Left colon (tissue), 2 donors: ENCODE results near the gene MUC5B. TPM values are rescaled to one million over a fixed set of nuclear protein-coding genes. Genes with fewer than 3 reads are reported as not detected.

Source experiments
- ATAC-seq: fragments of 200-7000 bp; cut with Tn5 transposase; one replicate; pipeline ENCODE4 v1.9.1; 2020; ENCODE audit warnings: mild to moderate bottlenecking, moderate library complexity
- DNase-seq, 2 donors: peaks; one replicate each; pipeline ENCODE4 v3.0.0-alpha.2; 2020
- intact Hi-C, 2 donors: fragments of 100-400 bp; cut with DNase I in 1 of 2; cut with micrococcal nuclease in 1 of 2; formaldehyde crosslinking; loops; one replicate each; pipeline versions ENCODE4 v1.11.2 to v1.14.0; 2022; cut with DNase I, micrococcal nuclease
- total RNA-seq, 2 donors: library from RNA; stranded (reverse); fragmentation: NEBNext Ultra II Directional; extraction: Animal tissue kit (Norgen Biotek cat#: 25700); gene quantifications; one replicate each; pipeline ENCODE4 v1.2.1, GENCODE V29; 2021
- donor health status: DM: no; HTN: no; CAD: no.
- donor health status: DM: yes; HTN: yes; CAD: no.

The MUC5B gene
- total RNA-seq, 2 donors from 2014 or later, result 258 to 369 TPM

- no peak for ATAC-seq
- DNase-seq, result no peak
- intact Hi-C loops, result no loop called here
Observed at GRCh38 chr11:1267441-1268100, 44.7 kb downstream of the MUC5B start.

DNA sequence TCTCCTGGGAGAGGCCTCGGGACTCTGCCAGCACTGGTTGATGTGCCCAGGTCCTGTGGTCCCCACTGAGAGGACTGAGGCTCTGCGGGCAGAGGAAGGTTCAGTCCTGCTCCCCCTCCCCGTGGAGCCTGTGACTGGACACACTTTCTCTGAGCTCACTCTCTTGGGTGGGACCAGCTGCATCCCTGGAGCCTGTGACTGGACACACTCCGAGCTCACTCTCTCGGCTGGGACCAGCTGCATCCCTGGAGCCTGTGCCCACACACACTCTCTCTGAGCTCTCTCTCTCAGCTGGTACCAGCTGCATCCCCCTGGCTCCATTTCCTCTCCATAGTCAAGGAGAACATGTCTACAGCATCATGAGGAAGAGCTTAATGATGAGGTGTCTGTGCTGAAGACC lies 47.1 kb downstream of the MUC5B start:
- ATAC-seq, result peak; percentile 10
- intact Hi-C loops, result no loop called here
- DNase-seq, result no peak

DNA sequence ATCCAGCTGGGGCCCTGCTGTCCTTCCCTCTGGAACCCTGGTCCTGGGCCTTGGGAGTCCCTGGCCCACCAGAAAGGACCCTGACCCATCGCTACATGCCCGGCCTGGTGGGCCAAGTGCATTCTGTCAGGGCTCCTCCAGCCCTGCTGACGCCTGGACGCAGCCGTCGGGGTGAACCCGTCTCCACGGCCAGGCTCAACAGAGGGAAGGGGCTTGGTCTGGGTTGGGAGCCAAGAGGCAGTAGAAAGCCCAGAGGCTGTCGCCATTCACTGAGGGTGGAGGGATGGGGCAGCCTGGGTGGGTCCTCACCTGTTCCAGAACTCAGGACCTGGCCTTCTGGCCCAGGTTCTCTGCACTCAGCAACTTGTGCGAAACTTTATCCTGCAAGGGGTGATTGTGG lies 47.6 kb downstream of the MUC5B start:
- peak; percentile 30 for ATAC-seq
- no peak for DNase-seq
- intact Hi-C loops, result no loop called here

- intact Hi-C loops, result no loop called here
- ATAC-seq (no peak), DNase-seq (no peak)
Observed at GRCh38 chr11:1271002-1271401, 48.1 kb downstream of the MUC5B start.

- ATAC-seq (no peak), DNase-seq (no peak)
- intact Hi-C loops, result no loop called here
Observed at GRCh38 chr11:1271406-1271805, 48.5 kb downstream of the MUC5B start.

DNA sequence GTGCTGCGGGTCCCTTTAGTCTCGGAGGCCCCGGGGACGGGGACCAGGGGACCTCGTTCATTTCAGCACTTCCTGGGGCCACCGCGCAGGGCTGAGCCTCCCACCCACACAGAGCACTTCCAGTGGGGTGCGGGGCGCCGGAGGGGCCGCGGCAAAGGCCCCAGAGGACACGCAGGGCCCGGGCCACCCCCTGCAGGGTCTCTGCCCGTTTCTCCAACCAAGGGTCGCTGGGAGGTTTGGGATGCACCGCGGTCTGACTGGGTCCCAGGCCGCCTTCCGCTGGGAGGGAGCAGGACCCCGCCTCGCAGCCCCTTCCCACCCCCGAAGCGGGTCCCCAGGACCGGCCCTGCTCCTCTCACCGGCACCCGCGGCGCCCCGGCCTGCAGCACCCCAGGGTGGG lies 49.1 kb downstream of the MUC5B start:
- DNase-seq, result no peak
- intact Hi-C loops, result no loop called here
- ATAC-seq, result peak; percentile 11

GRCh38 chr11:1272531-1272930 lies 49.7 kb downstream of the MUC5B start:
- DNase-seq, result no peak
- intact Hi-C loops, result no loop called here
- no peak for ATAC-seq

- DNase-seq, result no peak
- intact Hi-C loops, result no loop called here
- no peak for ATAC-seq
Observed at GRCh38 chr11:1274501-1274900, 51.6 kb downstream of the MUC5B start.

DNA sequence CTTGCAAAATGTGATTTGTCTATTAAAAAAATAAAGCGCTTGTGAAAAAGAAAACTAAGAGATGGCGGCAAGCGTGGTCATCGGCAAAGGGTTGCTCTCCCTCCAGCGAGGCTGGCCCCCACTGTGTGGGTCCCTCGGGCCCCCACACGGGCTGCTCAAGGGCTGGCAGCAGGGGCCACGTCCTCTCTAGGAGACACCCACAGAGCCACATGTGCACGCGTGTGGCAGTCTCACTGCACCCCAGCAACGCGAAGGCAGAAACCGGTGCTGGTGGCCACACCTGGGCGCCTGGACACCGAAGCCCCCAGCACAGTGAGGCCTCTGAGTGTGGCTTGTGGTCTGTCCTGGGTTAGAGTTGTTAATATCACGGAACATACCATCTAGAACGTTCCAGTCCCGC lies 52.2 kb downstream of the MUC5B start:
- no peak for ATAC-seq
- intact Hi-C loops, result no loop called here
- no peak for DNase-seq

DNA sequence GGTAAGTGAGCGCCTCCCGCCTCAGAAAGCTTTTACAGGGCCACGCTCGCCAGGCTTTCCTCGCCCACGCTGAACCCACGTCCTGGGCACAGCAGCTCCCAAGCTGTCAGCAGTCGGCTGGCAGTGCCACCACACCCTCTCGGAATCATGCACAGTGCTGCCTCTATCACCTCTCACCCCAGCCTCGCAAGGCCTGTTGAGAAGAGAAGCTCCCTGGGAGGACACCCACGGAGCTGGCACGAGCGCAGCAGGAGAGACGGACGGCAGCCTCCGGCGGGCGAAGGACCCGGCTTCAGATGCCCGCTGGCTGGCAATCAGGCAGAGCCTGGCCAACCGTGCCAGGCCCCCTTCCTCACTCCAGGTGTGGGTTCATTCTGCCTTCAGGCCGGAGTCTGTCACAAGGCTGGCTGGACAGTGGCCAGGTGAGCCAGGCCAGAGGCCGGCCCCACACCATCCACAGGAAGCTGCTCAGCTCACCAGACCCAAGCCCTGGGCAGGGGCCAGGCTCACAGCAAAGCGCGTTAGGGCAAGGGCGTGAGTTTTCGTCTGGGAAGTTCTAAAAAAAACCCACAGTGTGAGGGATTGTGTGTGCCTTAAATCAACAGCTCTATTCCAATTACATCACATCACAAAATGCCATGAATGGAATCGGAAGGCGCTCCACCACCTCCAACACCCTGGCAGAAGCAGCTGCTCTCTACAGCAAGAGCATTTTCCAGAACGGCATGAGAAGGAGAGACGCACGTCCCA lies 53.4 kb downstream of the MUC5B start:
- ATAC-seq (no peak), DNase-seq (no peak)
- intact Hi-C loops, result no loop called here

GRCh38 chr11:1276866-1277615 lies 54.2 kb downstream of the MUC5B start:
- no peak for ATAC-seq
- intact Hi-C loops, result no loop called here
- DNase-seq, result no peak

DNA sequence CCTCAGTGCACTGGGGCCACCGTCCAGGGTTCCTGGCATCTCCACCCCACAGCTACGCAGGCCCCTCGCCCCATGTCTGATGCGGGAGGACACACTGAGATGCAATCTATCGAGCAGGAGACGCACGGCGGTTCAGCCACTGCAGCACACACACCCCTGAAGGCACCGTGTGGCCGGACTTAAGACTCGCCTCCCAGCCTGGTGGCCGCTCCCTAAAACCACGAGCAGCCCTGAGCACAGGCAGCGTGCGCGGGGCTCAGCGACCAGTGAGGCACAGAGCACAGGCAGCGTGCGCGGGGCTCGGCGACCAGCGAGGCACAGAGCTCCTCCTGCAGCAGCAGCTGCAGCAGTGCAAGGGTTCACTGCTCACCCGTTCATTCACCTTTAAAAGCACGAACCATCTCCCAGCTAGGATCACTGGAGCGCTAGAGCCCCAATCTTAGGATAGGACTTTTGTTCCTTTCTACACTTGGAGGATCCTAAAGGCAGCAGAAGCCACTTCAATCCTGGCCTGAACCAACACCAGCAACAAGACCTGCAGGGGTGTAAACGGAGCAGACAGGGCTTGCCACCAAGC lies 55.2 kb downstream of the MUC5B start:
- intact Hi-C loops, result no loop called here
- no peak for DNase-seq
- no peak for ATAC-seq

DNA sequence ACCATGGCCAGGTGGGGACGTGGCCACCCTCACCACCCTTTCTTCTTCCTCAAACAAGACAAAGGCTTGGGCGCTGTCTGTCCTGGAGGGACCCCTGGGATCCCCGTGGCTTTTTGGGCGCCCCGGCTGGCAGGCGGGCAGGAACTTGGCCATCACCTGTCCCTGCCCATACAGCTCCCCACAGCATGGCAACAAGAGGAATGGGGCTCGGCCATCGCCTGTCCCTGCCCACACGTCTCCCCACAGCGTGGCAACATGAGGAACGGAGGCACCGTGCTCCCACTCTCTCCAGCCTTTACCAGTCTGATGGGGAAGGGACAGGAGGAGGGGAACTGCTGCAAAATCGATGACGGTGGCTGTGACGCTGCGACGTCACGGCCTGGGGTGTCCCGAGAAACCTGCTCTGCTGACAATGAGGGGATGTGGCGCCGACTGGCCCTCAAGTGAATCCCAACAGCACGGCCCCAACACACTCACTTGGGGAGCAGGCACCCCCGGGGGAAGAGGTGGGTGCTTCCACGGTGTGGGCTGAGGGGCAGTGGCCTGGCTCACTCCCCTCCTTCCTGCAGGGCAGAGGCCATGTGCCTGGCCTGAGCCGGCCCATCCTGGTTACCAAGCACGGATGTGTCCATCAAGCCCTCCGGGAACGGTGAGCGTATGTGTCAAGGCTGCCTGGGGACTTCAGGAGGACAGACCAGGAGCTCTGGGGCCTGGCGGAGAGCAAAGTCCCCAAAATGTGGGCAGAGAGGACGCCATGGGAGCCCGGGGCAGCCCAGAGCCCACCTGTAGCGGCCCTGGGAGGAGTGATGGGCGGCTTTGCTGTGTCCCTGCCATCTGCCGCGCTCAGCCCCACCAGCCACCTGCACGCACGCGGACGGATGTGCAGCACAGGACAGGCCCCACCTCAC lies 56.2 kb downstream of the MUC5B start:
- DNase-seq, result no peak
- intact Hi-C loops, result no loop called here
- ATAC-seq, result no peak

DNA sequence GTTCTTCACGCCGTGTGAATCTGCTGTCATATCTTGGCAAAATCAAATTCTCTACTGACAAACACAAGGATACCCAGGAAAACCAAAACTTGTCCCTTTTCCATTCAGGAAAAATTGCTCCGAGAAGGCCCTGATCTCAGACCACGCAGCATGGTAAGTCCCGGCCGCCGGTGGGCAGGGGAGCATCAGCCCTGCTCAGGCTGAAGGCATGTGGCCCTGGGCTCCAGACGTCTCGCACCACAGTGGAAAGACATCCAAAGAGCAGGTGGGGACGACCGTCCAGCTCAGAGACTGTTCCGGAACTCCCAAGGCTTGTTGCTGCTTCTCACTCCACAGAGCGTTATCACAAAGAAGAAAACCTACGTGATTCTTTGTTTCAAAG lies 56.8 kb downstream of the MUC5B start:
- DNase-seq (no peak), ATAC-seq (no peak)
- intact Hi-C loops, result no loop called here

DNA sequence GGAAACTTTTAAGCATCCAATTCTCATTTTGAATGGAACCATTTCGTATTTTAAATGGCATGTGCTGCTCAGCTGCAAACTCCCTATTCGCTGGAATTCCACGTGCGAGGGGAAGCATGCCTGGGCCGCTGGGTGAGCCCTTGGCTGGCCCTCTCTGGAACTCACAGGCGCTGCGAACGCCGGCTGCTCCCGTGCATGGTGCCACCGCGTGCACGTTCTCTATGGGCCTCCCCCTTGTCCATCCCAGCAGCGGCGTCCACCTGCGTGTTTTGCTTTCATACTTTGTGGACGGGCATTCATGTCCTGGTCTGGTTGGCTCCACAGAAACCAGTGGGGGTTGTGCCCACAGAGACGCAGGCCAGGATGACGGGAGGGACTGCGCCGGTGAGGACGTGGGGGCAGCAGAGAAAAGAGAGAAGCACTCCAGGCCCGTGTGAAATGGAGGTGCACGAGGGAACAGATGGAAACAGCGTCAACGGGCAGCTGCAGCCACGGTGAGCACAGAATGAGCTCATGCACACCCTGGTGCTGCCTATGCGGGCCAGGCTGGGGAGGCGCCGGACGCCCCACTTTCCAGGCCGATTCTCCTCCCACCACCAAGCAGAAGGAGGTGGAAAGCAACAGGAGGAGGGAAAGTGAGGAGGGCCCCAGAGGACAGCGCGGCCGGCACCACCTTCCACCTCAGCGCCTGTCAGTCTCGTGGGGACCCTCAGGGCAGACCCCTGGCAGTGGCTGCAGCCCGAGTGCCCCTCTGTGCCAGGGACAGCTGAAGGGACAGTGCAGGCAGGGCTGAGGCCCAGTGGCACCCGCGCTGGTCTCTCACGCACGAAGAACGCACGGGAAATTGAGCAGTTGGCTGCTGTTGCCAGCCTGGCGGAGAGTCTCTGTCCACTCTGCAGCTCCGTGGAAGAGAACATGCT lies 57.5 kb downstream of the MUC5B start:
- no peak for ATAC-seq
- DNase-seq, result no peak
- intact Hi-C loops, result no loop called here

DNA sequence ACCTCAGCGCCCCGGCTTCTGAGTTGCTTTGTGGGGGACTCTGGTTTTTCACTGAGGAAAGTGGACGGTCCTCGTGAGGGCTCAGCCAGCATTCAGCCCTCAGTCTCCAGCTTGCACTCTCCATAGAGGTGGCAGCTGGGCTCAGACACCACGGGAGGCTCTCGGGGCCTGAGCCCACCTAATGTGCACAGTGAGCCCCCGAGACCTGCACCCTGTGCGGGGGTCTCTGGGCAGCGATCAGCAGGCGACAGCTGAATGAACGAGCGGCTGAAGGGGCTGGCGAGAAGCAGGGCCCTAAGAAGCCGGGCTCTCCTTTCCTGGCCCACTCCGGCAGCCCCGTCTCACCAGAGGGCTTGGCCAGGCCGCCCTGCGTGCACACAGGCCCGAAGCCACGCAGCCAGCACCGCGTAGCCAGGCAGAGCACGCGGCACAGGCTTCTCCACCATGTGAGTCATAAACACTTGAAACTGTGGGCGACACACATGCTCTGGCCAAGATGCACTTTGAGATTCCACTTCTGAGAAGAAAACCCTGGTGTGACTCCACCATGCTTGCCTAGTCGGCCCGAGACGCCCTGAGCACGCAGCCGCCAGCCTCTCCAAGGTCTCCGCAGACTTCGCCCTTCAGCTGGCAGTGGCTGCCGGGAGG lies 58.6 kb downstream of the MUC5B start:
- DNase-seq (no peak), ATAC-seq (no peak)
- intact Hi-C loops, result no loop called here

DNA sequence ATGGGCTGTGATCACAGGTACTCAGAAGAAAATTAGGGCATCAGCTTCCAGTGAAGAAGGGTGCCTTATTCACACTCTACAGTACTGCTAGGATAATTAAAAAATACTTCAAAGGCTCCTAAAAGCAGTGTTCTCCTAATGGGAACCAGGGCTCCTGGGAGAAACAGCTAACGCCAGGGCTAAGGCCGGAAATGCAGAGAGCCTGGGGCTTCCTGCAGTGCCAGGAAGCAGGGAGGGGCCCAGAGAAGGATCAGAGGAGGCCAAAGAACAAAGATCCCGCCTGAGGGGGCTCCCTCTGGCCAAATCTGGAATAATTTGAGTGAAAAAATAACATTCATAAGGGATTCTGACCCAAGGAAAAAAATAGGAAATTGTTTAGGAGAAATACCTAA lies 59.1 kb downstream of the MUC5B start:
- intact Hi-C loops, result no loop called here
- DNase-seq (no peak), ATAC-seq (no peak)
